Measurements from ENCODE around the gene FYN.

The FYN gene

GRCh38 chr6:111680015-111680712, 193.1 kb downstream of the FYN start:
- DNase-seq, result no peak
- Histone ChIP-seq H3K27ac (no peak overlapping the region), H3K9me3 (ENCODE audit: severe bottlenecking) (no peaks in the 10 kb centered on the region), H3K4me3 (ENCODE audit: low read depth, low read length) (no peak overlapping the region), H3K36me3 (no peaks in the 10 kb centered on the region; the same call in 1 of the 2 replicates), H3K27me3 (ENCODE audit: insufficient read depth, low read depth, severe bottlenecking) (no peaks in the 10 kb centered on the region)
- no peak for TF ChIP-seq CTCF (IDR thresholded peaks at IDR 0.05; ENCODE audit: low read depth, low read length)

GRCh38 chr6:111679126-111679858, 194.0 kb downstream of the FYN start:
- Histone ChIP-seq H3K27me3 (ENCODE audit: insufficient read depth, low read depth, severe bottlenecking) (no peaks in the 10 kb centered on the region), H3K27ac (no peak overlapping the region), H3K9me3 (ENCODE audit: severe bottlenecking) (no peaks in the 10 kb centered on the region), H3K4me3 (ENCODE audit: low read depth, low read length) (no peak overlapping the region), H3K36me3 (no peaks in the 10 kb centered on the region)
- TF ChIP-seq CTCF (IDR thresholded peaks at IDR 0.05; ENCODE audit: low read depth, low read length), result no peak
- DNase-seq, result no peak

GRCh38 chr6:111677249-111677990, 195.8 kb downstream of the FYN start:
- no peaks in the 10 kb centered on the region for H3K9me3 ChIP-seq (ENCODE audit: severe bottlenecking)
- no peak for DNase-seq
- H3K4me3 ChIP-seq (ENCODE audit: low read depth, low read length), result no peak overlapping the region
- H3K27me3 ChIP-seq (ENCODE audit: insufficient read depth, low read depth, severe bottlenecking), result no peaks in the 10 kb centered on the region
- no peaks in the 10 kb centered on the region for H3K36me3 ChIP-seq
- no peak for TF ChIP-seq CTCF (IDR thresholded peaks at IDR 0.05; ENCODE audit: low read depth, low read length)
- H3K27ac ChIP-seq, result no peak overlapping the region

- no peak for TF ChIP-seq CTCF (IDR thresholded peaks at IDR 0.05; ENCODE audit: low read depth, low read length)
- no peak for DNase-seq
- no peaks in the 10 kb centered on the region for H3K27me3 ChIP-seq (ENCODE audit: insufficient read depth, low read depth, severe bottlenecking)
- no peaks in the 10 kb centered on the region for H3K36me3 ChIP-seq
- H3K27ac ChIP-seq, result no peak overlapping the region
- no peak overlapping the region for H3K4me3 ChIP-seq (ENCODE audit: low read depth, low read length)
- H3K9me3 ChIP-seq (ENCODE audit: severe bottlenecking), result no peaks in the 10 kb centered on the region
Observed at GRCh38 chr6:111676383-111676782, 196.9 kb downstream of the FYN start.

GRCh38 chr6:111674883-111675282, 198.4 kb downstream of the FYN start:
- Histone ChIP-seq H3K4me3 (ENCODE audit: low read depth, low read length) (no peak overlapping the region), H3K36me3 (no peaks in the 10 kb centered on the region), H3K9me3 (ENCODE audit: severe bottlenecking) (no peaks in the 10 kb centered on the region), H3K27ac (no peak overlapping the region), H3K27me3 (ENCODE audit: insufficient read depth, low read depth, severe bottlenecking) (no peaks in the 10 kb centered on the region)
- no peak for TF ChIP-seq CTCF (IDR thresholded peaks at IDR 0.05; ENCODE audit: low read depth, low read length)
- no peak for DNase-seq
